Ramos (cell line): ENCODE data around the gene RAI14.

Experiments used
- in situ Hi-C: fragments of 300-500 bp; cut with MboI; formaldehyde crosslinking; loops from one replicate; pipeline ENCODE4 v1.14.3; 2022; ENCODE audit warnings: low sequenced_read_pairs; ENCODE audit not compliant: unreplicated experiment

Gene RAI14

GRCh38 chr5:34656001-34656699 is at the start of gene RAI14:
Gene RAI14 (plus strand): TSS chr5:34656328. CDS start chr5:34686920, 30,592 bp downstream.
- in situ Hi-C loops, result no loop called here

- in situ Hi-C loops, result no loop called here
Measured at GRCh38 chr5:34608368-34608767, 47.8 kb upstream of the RAI14 start.

- in situ Hi-C loops, result no loop called here
Measured at GRCh38 chr5:34608859-34609648, 47.1 kb upstream of the RAI14 start.

- in situ Hi-C loops, result no loop called here
Measured at GRCh38 chr5:34609951-34610441, 46.1 kb upstream of the RAI14 start.

GRCh38 chr5:34610546-34610945 is 45.6 kb upstream of the RAI14 start:
- in situ Hi-C loops, result no loop called here

- in situ Hi-C loops, result no loop called here
Measured at GRCh38 chr5:34611464-34612415, 44.4 kb upstream of the RAI14 start.

GRCh38 chr5:34616651-34617050 is 39.5 kb upstream of the RAI14 start:
- in situ Hi-C loops, result no loop called here

GRCh38 chr5:34618371-34619065 is 37.6 kb upstream of the RAI14 start:
- in situ Hi-C loops, result no loop called here

GRCh38 chr5:34620185-34620584 is 35.9 kb upstream of the RAI14 start:
- in situ Hi-C loops, result no loop called here

GRCh38 chr5:34621277-34622097 is 34.6 kb upstream of the RAI14 start:
- in situ Hi-C loops, result no loop called here

- in situ Hi-C loops, result no loop called here
Measured at GRCh38 chr5:34622098-34622400, 34.1 kb upstream of the RAI14 start.

- in situ Hi-C loops, result no loop called here
Measured at GRCh38 chr5:34624691-34625090, 31.4 kb upstream of the RAI14 start.

GRCh38 chr5:34625246-34625645 is 30.9 kb upstream of the RAI14 start:
- in situ Hi-C loops, result no loop called here

GRCh38 chr5:34626036-34626435 is 30.1 kb upstream of the RAI14 start:
- in situ Hi-C loops, result no loop called here

- in situ Hi-C loops, result no loop called here
Measured at GRCh38 chr5:34626751-34627150, 29.4 kb upstream of the RAI14 start.

GRCh38 chr5:34627794-34628193 is 28.3 kb upstream of the RAI14 start:
- in situ Hi-C loops, result no loop called here

GRCh38 chr5:34628373-34628772 is 27.8 kb upstream of the RAI14 start:
- in situ Hi-C loops, result no loop called here

GRCh38 chr5:34630596-34630995 is 25.5 kb upstream of the RAI14 start:
- in situ Hi-C loops, result no loop called here

GRCh38 chr5:34632807-34633422 is 23.2 kb upstream of the RAI14 start:
- in situ Hi-C loops, result no loop called here
